Stomach (tissue), 9 donors: Measurements from ENCODE around the gene CCDC152. TPM values are rescaled to one million over a fixed set of nuclear protein-coding genes. Genes with fewer than 3 reads are reported as not detected.

ENCODE experiments used
- DNase-seq, 2 donors: peaks; one replicate each; pipeline versions ENCODE4 v3.0.0 to v3.0.0-alpha.2; 2013 to 2019
- H3K27ac ChIP-seq, 5 donors: fragments of 200-600 bp in 4 of 5; sonication (generic) in 4 of 5; one replicate each; pipeline ENCODE4 v1.5.1; 2013 to 2019; ENCODE audit warnings: mild to moderate bottlenecking in 1 of 5, moderate library complexity in 1 of 5
- H3K27me3 ChIP-seq, 3 donors: fragments of 200-600 bp; sonication (generic); one replicate each; pipeline ENCODE4 v1.5.1; 2017 to 2019; ENCODE audit warnings: mixed run types in 1 of 3
- H3K36me3 ChIP-seq, 4 donors: fragments of 200-600 bp; sonication (generic); 1 replicate in 3 of 4; 2 replicates in 1 of 4; pipeline ENCODE4 v1.5.1; 2016 to 2019
- H3K4me1 ChIP-seq, 4 donors: fragments of 200-600 bp; sonication (generic); one replicate each; pipeline ENCODE4 v1.5.1; 2016 to 2019
- H3K4me3 ChIP-seq, 4 donors: fragments of 200-600 bp; sonication (generic) in 3 of 4; one replicate each; pipeline ENCODE4 v1.5.1; 2016 to 2019; ENCODE audit warnings: mild to moderate bottlenecking in 1 of 4
- H3K9me3 ChIP-seq, 4 donors: fragments of 200-600 bp; sonication (generic); one replicate each; pipeline ENCODE4 v1.5.1; 2016 to 2019
- EP300 ChIP-seq: sonication (generic); formaldehyde crosslinking; IDR thresholded peaks from one replicate; pipeline ENCODE4 v1.6.1; 2017; ENCODE audit warnings: antibody characterized with exemption
- POLR2A ChIP-seq, 4 donors: fragments of 450-650 bp; IDR thresholded peaks; one replicate each; pipeline ENCODE4 v1.6.1; 2016; ENCODE audit warnings: antibody characterized with exemption in 4 of 4, control low read depth in 2 of 4, mild to moderate bottlenecking in 1 of 4, moderate library complexity in 1 of 4
- POLR2AphosphoS5 ChIP-seq, 3 donors: sonication (generic); formaldehyde crosslinking; IDR thresholded peaks; one replicate each; pipeline ENCODE4 v1.6.1; 2016; ENCODE audit warnings: antibody characterized with exemption in 3 of 3
- WGBS, 5 donors: extraction: QIAGEN DNeasy Blood & Tissue Kit in 3 of 5; methylation state at CpG; one replicate each; pipeline versions ENCODE4 v1.1.5 to v1.1.7; 2013 to 2018; 5-methylcytosine and 5-hydroxymethylcytosine counted together
- intact Hi-C: fragments of 100-400 bp; cut with DNase I; formaldehyde crosslinking; loops from one replicate; pipeline ENCODE4 v1.15.1; 2023; ENCODE audit warnings: low total_unique reads
- polyA plus RNA-seq, 3 donors: library from polyadenylated mRNA; stranded (reverse); fragments of 200-250 nt; gene quantifications; one replicate each; pipeline ENCODE4 v1.2.3, GENCODE V29; 2013
- total RNA-seq, 5 donors: library from RNA; depleted of rRNA; stranded (reverse); fragments of >200 nt; gene quantifications; one replicate each; pipeline versions ENCODE4 v1.1.0 to v1.2.3, GENCODE V29; 2014 to 2016
- TF ChIP-seq, protein P1 (sequence below), 7 experiments: fragments of 450-650 bp in 4 of 7; fragments of 200-600 bp in 3 of 7; sonication (generic) in 3 of 7; IDR thresholded peaks; one replicate each; pipeline ENCODE4 v1.5.1; 2016 to 2019; ENCODE audit warnings: antibody characterized with exemption in 7 of 7, control low read depth in 2 of 7, mild to moderate bottlenecking in 1 of 7
- donor health status: healthy with polysubstance abuse.
- donor health status: Bipolar disorder and iron deficiency.
- donor health status: healthy.

Gene CCDC152
- total and polyA plus RNA-seq, 8 donors, result 0.68 to 15.2 (median 1.3) TPM; not detected in 2

DNA sequence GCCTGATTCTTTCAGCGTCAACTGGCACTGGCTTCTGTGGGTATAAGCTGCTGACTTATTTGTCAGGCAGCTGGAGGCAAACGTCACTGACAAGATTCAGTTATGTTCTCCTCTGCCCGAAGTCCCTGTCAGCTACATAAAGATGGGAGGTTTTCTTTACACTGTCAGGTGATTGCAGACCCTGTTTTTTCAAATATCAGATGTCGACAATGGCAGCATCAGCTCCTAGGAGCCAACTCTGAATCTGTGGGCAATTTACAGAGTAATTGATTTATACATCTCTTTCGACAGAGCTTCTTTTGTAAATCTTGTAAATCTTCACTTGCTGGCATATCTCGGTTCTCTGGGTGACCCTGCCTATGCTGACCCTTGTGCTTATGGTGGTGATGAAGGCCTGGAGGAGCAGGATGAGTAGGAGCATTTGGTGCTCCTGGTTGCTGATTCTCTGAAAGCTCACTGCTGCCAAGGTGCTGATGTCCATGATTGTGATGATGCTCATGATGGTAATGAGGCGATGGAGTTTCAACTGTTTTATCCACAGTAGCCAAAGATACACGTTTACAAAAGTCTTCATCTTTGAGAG is 44.2 kb downstream of the CCDC152 start:
- H3K9me3 ChIP-seq, result no peaks in the 10 kb centered on the region
- H3K27ac ChIP-seq, result no peak overlapping the region
- intact Hi-C loops, result no loop called here
- 81 to 88% (median 87%) methylated on average over 8 of the region's 8 CpGs for WGBS, 5 donors
- peaks cover 14 to 63% (median 62%) of the 10 kb centered on the region in 4 donors for H3K36me3 ChIP-seq
- no peak overlapping the region for H3K4me3 ChIP-seq
- peaks cover 0 to 2% (median under 1%) of the 10 kb centered on the region in 4 donors for H3K4me1 ChIP-seq
- no peaks in the 10 kb centered on the region for H3K27me3 ChIP-seq
- no peak for DNase-seq
- TF ChIP-seq, protein P1, sequence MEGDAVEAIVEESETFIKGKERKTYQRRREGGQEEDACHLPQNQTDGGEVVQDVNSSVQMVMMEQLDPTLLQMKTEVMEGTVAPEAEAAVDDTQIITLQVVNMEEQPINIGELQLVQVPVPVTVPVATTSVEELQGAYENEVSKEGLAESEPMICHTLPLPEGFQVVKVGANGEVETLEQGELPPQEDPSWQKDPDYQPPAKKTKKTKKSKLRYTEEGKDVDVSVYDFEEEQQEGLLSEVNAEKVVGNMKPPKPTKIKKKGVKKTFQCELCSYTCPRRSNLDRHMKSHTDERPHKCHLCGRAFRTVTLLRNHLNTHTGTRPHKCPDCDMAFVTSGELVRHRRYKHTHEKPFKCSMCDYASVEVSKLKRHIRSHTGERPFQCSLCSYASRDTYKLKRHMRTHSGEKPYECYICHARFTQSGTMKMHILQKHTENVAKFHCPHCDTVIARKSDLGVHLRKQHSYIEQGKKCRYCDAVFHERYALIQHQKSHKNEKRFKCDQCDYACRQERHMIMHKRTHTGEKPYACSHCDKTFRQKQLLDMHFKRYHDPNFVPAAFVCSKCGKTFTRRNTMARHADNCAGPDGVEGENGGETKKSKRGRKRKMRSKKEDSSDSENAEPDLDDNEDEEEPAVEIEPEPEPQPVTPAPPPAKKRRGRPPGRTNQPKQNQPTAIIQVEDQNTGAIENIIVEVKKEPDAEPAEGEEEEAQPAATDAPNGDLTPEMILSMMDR (IDR thresholded peaks at IDR 0.05), result no peak
- TF ChIP-seq POLR2A (IDR thresholded peaks at IDR 0.05) (no peak), EP300 (no peak), POLR2AphosphoS5 (IDR thresholded peaks at IDR 0.05) (no peak)

DNA sequence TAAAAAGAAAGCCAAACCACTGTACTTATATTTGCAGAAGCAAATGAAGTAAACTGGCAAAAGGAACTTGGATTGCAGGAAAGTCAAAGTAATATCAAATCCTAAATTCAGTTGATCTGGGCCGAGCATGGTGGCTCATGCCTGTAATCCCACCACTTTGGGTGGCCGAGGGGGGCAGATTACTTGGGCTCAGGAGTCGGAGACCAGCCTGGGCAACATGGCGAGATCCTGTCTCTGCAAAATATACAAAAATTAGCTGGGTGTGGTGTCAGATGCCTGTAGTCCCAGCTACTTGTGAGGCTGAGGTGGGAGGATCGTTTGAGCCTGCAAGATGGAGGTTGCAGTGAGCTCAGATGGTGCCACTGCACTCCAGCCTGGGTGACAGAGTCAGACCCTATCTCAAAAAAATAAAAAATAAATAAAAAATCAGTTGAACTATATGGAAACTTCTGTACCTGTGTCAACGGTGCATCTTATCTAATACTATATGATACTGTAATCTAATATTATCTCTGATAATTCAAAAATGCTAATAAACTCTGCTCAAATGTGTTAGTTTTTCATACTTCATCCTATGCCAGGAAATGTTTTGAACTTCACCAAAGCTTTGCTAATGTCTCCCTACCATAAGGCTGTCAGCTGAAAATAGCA is 45.0 kb downstream of the CCDC152 start:
- Histone ChIP-seq H3K4me1 (peaks cover 0 to 9% (median 7%) of the 10 kb centered on the region in 4 donors), H3K27me3 (no peaks in the 10 kb centered on the region), H3K4me3 (no peak overlapping the region), H3K27ac (no peak overlapping the region), H3K36me3 (peaks cover 21 to 71% (median 70%) of the 10 kb centered on the region in 4 donors), H3K9me3 (no peaks in the 10 kb centered on the region)
- DNase-seq, result no peak
- no peak for TF ChIP-seq POLR2A (IDR thresholded peaks at IDR 0.05)
- TF ChIP-seq, protein P1 (IDR thresholded peaks at IDR 0.05), result no peak
- TF ChIP-seq EP300, result no peak
- no peak for TF ChIP-seq POLR2AphosphoS5 (IDR thresholded peaks at IDR 0.05)
- intact Hi-C loops, result no loop called here
- WGBS, 5 donors, result 80 to 92% (median 82%) methylated on average over 6 of the region's 6 CpGs

DNA sequence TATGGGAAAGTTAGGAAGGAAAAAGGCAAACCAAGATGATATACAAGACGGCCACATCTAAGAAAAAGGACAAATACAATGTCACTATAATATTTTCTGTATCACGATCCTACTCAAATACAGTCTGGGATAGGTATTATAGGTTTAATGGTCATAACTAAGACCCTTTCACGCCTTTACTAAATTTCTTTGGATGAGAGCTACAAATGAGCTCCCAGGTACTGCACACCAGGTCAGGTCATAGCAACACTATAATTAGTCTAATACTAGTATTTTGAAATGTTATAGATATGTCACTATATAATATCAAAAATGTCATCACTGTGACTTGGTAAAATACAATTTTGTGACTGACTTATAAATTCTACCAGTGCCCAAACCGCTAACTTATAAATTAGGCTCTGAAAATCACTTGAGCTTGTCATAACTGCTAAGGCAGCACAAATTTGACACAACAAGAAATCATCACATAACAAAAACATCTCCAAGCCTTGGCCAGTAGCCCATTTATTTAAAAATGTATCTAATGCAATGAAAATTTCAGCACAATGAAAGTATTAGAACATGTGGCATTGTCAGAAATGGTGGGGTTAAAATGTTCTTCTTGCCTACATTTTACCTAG is 48.2 kb downstream of the CCDC152 start:
- intact Hi-C loops, result no loop called here
- H3K27me3 ChIP-seq, result no peaks in the 10 kb centered on the region
- peaks cover 5 to 41% (median 31%) of the 10 kb centered on the region in 4 donors for H3K4me1 ChIP-seq
- H3K9me3 ChIP-seq, result no peaks in the 10 kb centered on the region
- no peak overlapping the region for H3K27ac ChIP-seq
- no peak for TF ChIP-seq POLR2AphosphoS5 (IDR thresholded peaks at IDR 0.05)
- TF ChIP-seq, protein P1 (IDR thresholded peaks at IDR 0.05), result no peak
- no peak for TF ChIP-seq EP300
- TF ChIP-seq POLR2A (IDR thresholded peaks at IDR 0.05), result no peak
- no peak overlapping the region for H3K4me3 ChIP-seq
- 92 to 98% (median 97%) methylated on average over 4 of the region's 4 CpGs for WGBS, 5 donors
- DNase-seq, result no peak
- H3K36me3 ChIP-seq, result peaks cover 21 to 79% (median 75%) of the 10 kb centered on the region in 4 donors

DNA sequence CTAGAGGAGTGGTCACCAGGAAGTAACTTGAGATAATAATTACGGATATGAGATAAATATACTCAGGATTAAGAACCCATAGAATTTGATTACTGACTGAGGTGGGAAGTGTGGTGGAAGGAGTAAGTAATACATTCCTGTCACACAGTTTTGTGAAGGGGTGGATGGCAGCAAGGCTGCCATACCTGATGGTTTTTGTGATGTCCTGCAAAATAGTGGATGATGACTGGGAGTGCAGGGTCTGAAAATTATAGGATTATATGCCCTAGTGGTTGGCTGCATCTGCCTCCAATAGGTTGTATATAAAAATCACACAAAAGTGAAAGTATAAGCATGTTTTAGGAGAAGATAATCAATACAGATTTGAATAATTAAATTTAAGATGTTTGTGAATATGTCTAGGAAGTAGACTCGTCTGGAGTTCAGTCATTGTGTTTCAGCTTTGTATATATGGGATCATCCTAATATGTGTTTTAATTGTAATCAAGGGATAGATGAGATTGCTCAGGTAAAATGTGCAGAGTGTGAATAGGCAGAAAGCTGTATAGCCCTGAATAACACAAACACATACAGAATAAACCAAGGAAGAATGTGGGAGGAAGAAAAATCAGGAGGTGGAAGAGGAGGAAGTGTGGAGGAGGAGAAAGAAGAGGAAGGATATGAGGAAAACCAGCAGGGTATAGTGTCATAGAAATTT is 49.5 kb downstream of the CCDC152 start:
- Histone ChIP-seq H3K27ac (no peak overlapping the region), H3K9me3 (no peaks in the 10 kb centered on the region), H3K36me3 (peaks cover 18 to 65% (median 62%) of the 10 kb centered on the region in 4 donors), H3K27me3 (no peaks in the 10 kb centered on the region), H3K4me1 (peaks cover 5 to 47% (median 31%) of the 10 kb centered on the region in 4 donors), H3K4me3 (no peak overlapping the region)
- DNase-seq, result no peak
- TF ChIP-seq, protein P1 (IDR thresholded peaks at IDR 0.05), result no peak
- TF ChIP-seq POLR2AphosphoS5 (IDR thresholded peaks at IDR 0.05) (no peak), EP300 (no peak), POLR2A (IDR thresholded peaks at IDR 0.05) (no peak)
- WGBS, 5 donors, result 36 to 56% (median 52%) methylated on average over 2 of the region's 2 CpGs
- intact Hi-C loops, result no loop called here
